Fibroblast of lung (primary cell): ENCODE measurements around the gene SHISA5. TPM values are rescaled to one million over a fixed set of nuclear protein-coding genes. Genes with fewer than 3 reads are reported as not detected.

Source experiments
- DNase-seq, 2 donors: peaks; one replicate each; pipeline versions ENCODE4 v3.0.0 to v3.0.0-alpha.2; 2010; ENCODE audit warnings: low read depth in 2 of 2
- H2AFZ ChIP-seq: 2 replicates; pipeline ENCODE4 v1.5.1; 2012; ENCODE audit warnings: low read length, control low read depth, inconsistent platforms
- H3K27ac ChIP-seq: 2 replicates; pipeline ENCODE4 v1.5.1; 2011; ENCODE audit warnings: low read length, control low read depth; ENCODE audit not compliant: insufficient read depth
- H3K27me3 ChIP-seq: 2 replicates; pipeline ENCODE4 v1.5.1; 2011; ENCODE audit warnings: mild to moderate bottlenecking, low read length; ENCODE audit not compliant: control insufficient read depth, insufficient read depth
- H3K36me3 ChIP-seq: 2 replicates; pipeline ENCODE4 v1.5.1; 2011; ENCODE audit warnings: low read length; ENCODE audit not compliant: control insufficient read depth, insufficient read depth
- H3K4me1 ChIP-seq: 2 replicates; pipeline ENCODE4 v1.5.1; 2011; ENCODE audit warnings: low read length; ENCODE audit not compliant: control insufficient read depth, insufficient read depth; ENCODE audit errors: extremely low read depth
- H3K4me2 ChIP-seq: 2 replicates; pipeline ENCODE4 v1.5.1; 2011; ENCODE audit warnings: low read length, control low read depth; ENCODE audit not compliant: insufficient read depth; ENCODE audit errors: extremely low read depth
- H3K4me3 ChIP-seq, 4 experiments: fragments of 200-600 bp in 1 of 4; sonication (generic) in 1 of 4; replicated peaks in 1 of 4; 2 replicates each; pipeline ENCODE4 v1.5.1; 2011 to 2016; ENCODE audit warnings: low read length in 4 of 4, low read depth in 3 of 4, mild to moderate bottlenecking in 3 of 4, control low read depth in 2 of 4, inconsistent platforms in 1 of 4, mixed read lengths in 1 of 4; ENCODE audit not compliant: insufficient read depth in 1 of 4; ENCODE audit errors: control extremely low read depth in 1 of 4
- H3K79me2 ChIP-seq: 2 replicates; pipeline ENCODE4 v1.5.1; 2012; ENCODE audit warnings: mild to moderate bottlenecking, low read length, inconsistent platforms; ENCODE audit not compliant: control insufficient read depth, insufficient read depth
- H3K9ac ChIP-seq: 2 replicates; pipeline ENCODE4 v1.5.1; 2011; ENCODE audit warnings: mild to moderate bottlenecking, low read length, control low read depth; ENCODE audit not compliant: insufficient read depth
- H3K9me3 ChIP-seq: 2 replicates; pipeline ENCODE4 v1.5.1; 2012; ENCODE audit warnings: low read depth, low read length; ENCODE audit not compliant: control insufficient read depth, insufficient read depth
- H4K20me1 ChIP-seq: 2 replicates; pipeline ENCODE4 v1.5.1; 2011; ENCODE audit warnings: low read length; ENCODE audit not compliant: control insufficient read depth, insufficient read depth; ENCODE audit errors: extremely low read depth
- EZH2 ChIP-seq: IDR thresholded peaks from 2 replicates; pipeline ENCODE4 v1.5.1; 2012; ENCODE audit warnings: low read length, control low read depth, mild to moderate bottlenecking; ENCODE audit errors: missing control alignments
- polyA plus RNA-seq, 2 donors: library from polyadenylated mRNA; depleted of rRNA in 1 of 2; stranded (reverse) in 1 of 2; unstranded in 1 of 2; fragments of >200 nt; gene quantifications; 2 replicates each; pipeline ENCODE4 v1.2.1, GENCODE V29; 2011 to 2012; ENCODE audit warnings: missing spikeins in 1 of 2
- total RNA-seq: library from RNA; depleted of rRNA; stranded (reverse); fragments of >200 nt; gene quantifications from 2 replicates; pipeline ENCODE4 v1.2.1, GENCODE V29; 2014
- TF ChIP-seq, protein P1 (sequence below), 2 donors: IDR thresholded peaks in 1 of 2; conservative IDR thresholded peaks in 1 of 2; 1 replicate in 1 of 2; 2 replicates in 1 of 2; pipeline ENCODE4 v1.5.1; 2011 to 2012; ENCODE audit warnings: low read length in 2 of 2, control low read depth in 1 of 2, inconsistent platforms in 1 of 2, low read depth in 1 of 2, mild to moderate bottlenecking in 1 of 2

SHISA5 gene
- total and polyA plus RNA-seq, 2 donors (not counting 1 experiment from before 2014, with no cell fraction given): 136 to 139 TPM

DNA sequence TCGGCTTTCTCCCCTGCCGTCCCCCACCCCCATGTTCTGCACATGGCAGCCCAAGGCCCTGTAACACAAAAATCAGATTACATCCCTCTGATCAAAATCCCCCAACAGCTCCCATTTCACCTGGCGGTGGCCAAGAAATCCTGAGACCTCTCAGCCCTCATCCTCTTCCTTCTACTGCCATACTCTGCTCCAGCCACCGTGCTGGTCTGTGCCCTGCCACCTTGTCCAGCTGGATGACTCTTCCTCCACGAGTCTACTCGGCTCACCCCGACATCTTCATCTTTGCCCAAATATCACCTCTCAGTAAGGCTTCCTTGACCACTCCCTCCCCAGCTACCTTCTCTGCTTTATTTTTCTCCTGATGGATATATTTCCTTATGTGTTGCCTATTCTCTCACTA, 67.1 kb downstream of the SHISA5 start:
- H3K79me2 ChIP-seq: peaks cover 19% of the 10 kb centered on the region
- H3K4me2 ChIP-seq: no peak overlapping the region
- H4K20me1 ChIP-seq: peaks cover 2% of the 10 kb centered on the region
- H3K4me1 ChIP-seq: peaks cover 16% of the 10 kb centered on the region
- no peaks in the 10 kb centered on the region for H3K27me3 ChIP-seq
- peaks cover 8% of the 10 kb centered on the region for H3K36me3 ChIP-seq
- H3K27ac ChIP-seq: no peak overlapping the region
- DNase-seq: no peak
- H3K9ac ChIP-seq: no peak overlapping the region
- H2AFZ ChIP-seq: no peak overlapping the region
- H3K4me3 ChIP-seq: no peak overlapping the region
- no peaks in the 10 kb centered on the region for H3K9me3 ChIP-seq
- no peak for TF ChIP-seq EZH2
- TF ChIP-seq, protein P1, sequence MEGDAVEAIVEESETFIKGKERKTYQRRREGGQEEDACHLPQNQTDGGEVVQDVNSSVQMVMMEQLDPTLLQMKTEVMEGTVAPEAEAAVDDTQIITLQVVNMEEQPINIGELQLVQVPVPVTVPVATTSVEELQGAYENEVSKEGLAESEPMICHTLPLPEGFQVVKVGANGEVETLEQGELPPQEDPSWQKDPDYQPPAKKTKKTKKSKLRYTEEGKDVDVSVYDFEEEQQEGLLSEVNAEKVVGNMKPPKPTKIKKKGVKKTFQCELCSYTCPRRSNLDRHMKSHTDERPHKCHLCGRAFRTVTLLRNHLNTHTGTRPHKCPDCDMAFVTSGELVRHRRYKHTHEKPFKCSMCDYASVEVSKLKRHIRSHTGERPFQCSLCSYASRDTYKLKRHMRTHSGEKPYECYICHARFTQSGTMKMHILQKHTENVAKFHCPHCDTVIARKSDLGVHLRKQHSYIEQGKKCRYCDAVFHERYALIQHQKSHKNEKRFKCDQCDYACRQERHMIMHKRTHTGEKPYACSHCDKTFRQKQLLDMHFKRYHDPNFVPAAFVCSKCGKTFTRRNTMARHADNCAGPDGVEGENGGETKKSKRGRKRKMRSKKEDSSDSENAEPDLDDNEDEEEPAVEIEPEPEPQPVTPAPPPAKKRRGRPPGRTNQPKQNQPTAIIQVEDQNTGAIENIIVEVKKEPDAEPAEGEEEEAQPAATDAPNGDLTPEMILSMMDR (conservative IDR thresholded peaks at IDR 0.05 in 1 of 2, IDR thresholded peaks at IDR 0.05 in 1 of 2; ENCODE audit: low read depth in 1 of 2, low read length in 2 of 2): no peak

DNA sequence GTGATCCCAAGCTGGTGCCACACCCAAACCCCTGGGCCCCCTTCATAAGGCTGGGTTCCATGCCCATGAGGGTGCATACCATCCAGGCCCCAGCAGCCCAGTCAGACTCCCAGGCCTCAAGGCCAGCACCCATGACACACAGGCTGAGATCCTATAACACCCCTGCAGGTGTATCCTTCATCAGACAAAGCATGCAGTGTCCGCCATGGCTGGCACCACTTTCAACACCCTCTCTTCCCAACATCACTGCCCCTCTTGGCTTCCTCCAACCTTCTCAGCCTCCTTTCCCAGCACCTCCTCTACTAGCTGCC, 67.5 kb downstream of the SHISA5 start:
- Histone ChIP-seq H4K20me1 (peaks cover under 1% of the 10 kb centered on the region), H3K79me2 (peaks cover 14% of the 10 kb centered on the region), H3K9me3 (no peaks in the 10 kb centered on the region), H3K4me2 (no peak overlapping the region), H3K36me3 (peaks cover 7% of the 10 kb centered on the region), H2AFZ (no peak overlapping the region), H3K4me3 (no peak overlapping the region), H3K9ac (no peak overlapping the region), H3K4me1 (peaks cover 12% of the 10 kb centered on the region), H3K27ac (no peak overlapping the region), H3K27me3 (no peaks in the 10 kb centered on the region)
- DNase-seq: no peak
- TF ChIP-seq EZH2: no peak
- TF ChIP-seq, protein P1 (conservative IDR thresholded peaks at IDR 0.05 in 1 of 2, IDR thresholded peaks at IDR 0.05 in 1 of 2; ENCODE audit: low read depth in 1 of 2, low read length in 2 of 2): no peak

DNA sequence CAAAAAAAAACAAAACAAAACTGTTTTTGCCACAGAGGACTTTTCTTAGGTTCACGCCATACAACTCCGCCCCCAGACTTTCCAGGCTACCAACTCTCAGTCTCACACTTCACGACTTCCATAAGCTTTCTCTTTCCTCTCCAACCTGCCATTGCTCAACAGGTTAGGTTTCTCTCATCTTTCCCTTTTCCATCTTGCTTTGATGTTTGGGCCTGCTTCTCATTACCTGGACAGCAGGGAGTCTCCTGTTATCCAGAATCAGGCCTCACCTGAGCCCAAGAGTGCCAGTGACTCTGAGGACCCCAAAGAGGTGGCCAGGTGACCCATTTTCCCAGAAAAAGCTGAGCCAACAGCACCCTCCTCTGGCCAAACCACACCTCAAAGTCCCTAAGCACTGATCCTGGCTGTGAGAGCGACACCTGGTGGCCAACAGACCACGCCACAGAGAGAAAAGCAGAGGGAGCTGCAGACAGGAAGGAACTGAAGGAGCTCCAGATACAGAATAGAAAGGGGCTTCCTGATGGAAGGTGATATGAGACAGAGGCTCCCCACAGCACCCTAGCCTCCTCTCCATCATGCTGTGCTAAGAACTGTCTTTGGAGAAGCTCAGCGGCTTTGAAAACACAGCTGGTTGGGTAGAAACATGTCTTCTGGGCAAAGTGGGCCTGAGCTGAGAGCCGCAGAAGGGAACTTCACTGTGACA, 68.0 kb downstream of the SHISA5 start:
- no peak overlapping the region for H3K9ac ChIP-seq
- DNase-seq: peak; percentile 65 to 85
- H4K20me1 ChIP-seq: no peaks in the 10 kb centered on the region
- H3K4me3 ChIP-seq: no peak overlapping the region
- TF ChIP-seq, protein P1 (conservative IDR thresholded peaks at IDR 0.05 in 1 of 2, IDR thresholded peaks at IDR 0.05 in 1 of 2; ENCODE audit: low read depth in 1 of 2, low read length in 2 of 2): peak; percentile 99
- TF ChIP-seq EZH2: no peak
- no peak overlapping the region for H3K4me2 ChIP-seq
- H3K4me1 ChIP-seq: peaks cover 10% of the 10 kb centered on the region
- H3K27ac ChIP-seq: no peak overlapping the region
- no peaks in the 10 kb centered on the region for H3K27me3 ChIP-seq
- H3K36me3 ChIP-seq: peaks cover 7% of the 10 kb centered on the region
- no peaks in the 10 kb centered on the region for H3K9me3 ChIP-seq
- H3K79me2 ChIP-seq: peaks cover 10% of the 10 kb centered on the region
- H2AFZ ChIP-seq: no peak overlapping the region
